Activated CD4-positive, alpha-beta T cell treated with anti-CD3 and anti-CD28 coated beads for 1 hour (primary cell): ENCODE results near the gene ARSJ.
A peak's percentile ranks its signal among the peaks of the same experiment; 100 is the strongest.
"Not testable (repeated sequence)": the region's sequence is repeated elsewhere in the genome, so short reads cannot be mapped to it uniquely, and the experiment has no call there.

ENCODE experiments used
- DNase-seq: peaks from one replicate; pipeline ENCODE4 v3.0.0-alpha.2; 2020

ARSJ gene

GRCh38 chr4:113955411-113955810, 24.0 kb downstream of the ARSJ start:
- DNase-seq = no peak

GRCh38 chr4:113953888-113954287, 25.6 kb downstream of the ARSJ start:
- DNase-seq = no peak

GRCh38 chr4:113952452-113953029, 26.9 kb downstream of the ARSJ start:
- DNase-seq = no peak

DNA sequence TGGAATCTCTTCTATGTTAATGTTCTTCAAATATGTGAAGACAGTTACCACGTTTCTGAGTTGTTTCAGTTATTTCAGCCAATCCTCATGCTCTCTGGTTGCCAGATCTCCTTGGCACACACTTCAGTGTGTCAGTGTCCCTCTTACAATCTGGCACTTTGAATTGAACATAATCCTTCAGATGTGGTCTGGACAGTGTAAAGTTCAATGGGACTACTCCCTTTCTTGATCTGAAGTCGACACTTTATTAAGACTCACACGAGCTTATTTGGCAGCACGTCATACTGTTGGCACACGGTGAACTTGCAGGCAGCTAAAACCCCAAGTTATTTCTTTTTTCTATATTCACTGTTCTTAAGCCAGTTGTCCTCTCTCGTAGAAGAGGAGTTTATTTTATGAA, 28.2 kb downstream of the ARSJ start:
- DNase-seq = no peak

DNA sequence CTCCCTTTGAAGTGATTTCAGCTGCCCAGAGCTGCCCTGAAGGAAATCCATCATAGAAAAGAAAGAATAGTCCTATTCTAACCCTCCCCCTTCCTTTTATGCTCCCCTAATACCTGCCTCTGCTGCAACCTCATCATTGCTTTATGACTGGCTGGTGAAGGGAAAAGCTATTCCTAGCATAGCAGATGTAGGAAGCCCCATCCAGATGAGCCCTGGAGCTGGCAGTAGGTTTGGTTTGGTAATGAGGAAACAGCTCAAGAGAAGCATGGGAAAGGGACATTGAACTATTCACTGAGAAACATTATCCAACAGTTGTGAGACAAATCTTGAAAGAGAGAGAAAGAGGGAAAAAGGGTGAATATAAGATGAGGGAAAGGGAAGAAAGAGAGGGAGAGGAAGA, 29.2 kb downstream of the ARSJ start:
- no peak for DNase-seq

GRCh38 chr4:113947484-113947883, 32.0 kb downstream of the ARSJ start:
- no peak for DNase-seq

DNA sequence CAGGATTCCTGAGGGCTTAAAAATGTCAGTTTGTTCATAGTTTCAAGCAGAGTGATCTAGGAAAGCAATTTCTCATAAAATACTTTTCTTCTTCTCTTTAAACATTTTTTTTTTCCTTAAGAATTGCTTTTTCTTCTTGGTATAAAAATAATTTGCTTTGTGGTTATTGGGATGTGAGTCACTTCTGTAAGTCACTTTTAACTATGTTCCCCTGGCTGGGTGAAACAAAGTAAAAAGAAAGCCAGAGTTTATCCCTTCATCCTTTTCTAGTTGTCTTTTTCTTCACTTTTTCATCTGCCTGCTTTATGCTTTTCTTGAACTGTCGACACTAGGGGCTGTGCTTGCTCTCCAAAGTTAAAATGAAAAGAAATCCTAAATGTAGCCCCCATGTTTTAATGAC, 33.5 kb downstream of the ARSJ start:
- no peak for DNase-seq

DNA sequence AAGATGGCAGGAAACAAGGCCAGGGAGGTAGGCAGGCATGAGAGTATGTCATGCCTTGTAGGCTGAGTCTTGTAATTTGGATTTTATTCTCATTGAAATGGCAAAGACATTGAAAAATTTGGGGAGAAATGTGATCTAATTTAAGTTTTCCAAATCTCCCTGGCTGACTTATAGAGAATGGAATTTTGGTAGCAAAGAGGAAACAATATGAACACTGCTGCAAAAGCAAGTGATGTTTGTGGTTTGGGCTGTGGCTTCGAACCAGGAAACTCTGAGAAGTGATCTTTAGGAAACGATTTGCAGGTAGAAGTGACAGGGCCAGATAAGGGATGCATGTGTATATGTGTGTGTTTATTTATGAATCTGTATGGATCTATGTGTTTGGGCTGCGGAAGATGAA, 35.6 kb downstream of the ARSJ start:
- no peak for DNase-seq

GRCh38 chr4:113943085-113943484, 36.4 kb downstream of the ARSJ start:
- no peak for DNase-seq

DNA sequence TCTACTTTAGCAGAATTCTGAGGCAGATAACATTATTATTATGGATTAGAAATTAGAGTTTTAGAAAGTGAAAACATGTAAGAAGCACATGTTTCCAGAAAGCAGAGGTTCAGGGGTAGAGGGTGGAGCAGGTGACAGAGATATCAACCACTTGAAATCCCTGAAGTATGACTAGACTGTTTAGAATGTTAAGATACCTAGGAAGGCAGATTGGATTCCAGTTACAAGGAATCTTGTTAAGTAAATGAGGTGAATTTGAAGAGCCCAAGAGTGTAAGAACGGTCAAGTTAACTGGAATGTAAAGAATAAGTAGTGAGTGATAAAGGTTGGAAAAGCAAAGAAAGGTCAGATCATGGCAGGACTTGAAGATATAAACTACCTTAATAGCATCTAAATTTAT, 37.6 kb downstream of the ARSJ start:
- DNase-seq = no peak

- DNase-seq = not testable (repeated sequence)
Observed at GRCh38 chr4:113940103-113940502, 39.3 kb downstream of the ARSJ start.

GRCh38 chr4:113935190-113935589, 44.3 kb downstream of the ARSJ start:
- DNase-seq = no peak

- not testable (repeated sequence) for DNase-seq
Observed at GRCh38 chr4:113924706-113925105, 54.7 kb downstream of the ARSJ start.

DNA sequence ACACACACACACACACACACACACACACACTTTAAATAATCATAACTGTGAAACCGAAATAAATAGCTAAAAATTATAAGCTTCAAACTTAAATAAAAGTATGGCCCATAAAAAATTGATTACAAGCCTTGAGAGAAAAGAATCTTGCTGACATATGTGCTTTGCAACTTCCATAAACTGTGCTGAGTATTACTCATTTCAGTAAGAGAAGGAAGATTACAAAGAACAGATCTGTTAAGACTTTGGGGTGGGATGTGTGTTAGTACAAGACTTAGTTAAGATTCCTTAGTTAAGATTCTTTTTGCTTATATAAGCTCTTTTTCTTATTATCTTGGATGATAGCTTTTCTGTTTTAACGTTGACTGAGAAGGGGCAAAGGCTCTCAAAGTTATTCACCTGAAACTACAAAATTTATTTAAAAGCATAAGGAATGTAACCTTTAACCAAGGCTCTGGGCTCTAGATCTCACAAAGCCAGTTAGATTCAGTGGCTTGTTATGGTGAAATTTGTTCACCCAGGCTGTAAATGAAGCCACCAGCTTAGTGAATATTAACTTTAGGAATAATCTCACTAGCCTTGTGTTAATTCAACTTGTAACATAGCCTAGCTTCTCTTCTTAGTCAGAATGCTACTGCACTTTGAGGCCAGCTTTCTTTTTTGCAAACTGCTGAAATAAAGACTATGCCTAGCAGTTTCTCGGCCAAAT, 58.2 kb downstream of the ARSJ start:
- DNase-seq = no peak

DNA sequence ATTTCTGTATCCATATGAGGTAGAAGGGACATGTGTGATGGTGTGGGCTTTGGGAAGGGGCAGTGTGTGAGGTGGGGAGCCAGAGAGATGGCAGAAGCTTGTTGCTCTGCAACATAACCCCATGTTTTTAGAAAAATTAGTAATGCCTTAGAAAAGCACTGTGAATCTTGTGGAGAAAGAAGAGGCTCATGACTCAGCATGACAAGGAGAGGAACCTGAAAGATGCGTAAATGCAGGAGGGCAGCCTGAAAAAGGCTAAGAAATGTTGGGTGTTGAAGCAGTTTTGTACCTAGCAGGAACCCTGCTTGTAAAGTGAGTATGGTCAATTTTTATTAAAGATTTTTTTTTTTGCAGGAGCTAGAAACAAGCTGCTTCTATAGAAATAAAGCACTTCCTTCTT, 59.8 kb downstream of the ARSJ start:
- no peak for DNase-seq

DNA sequence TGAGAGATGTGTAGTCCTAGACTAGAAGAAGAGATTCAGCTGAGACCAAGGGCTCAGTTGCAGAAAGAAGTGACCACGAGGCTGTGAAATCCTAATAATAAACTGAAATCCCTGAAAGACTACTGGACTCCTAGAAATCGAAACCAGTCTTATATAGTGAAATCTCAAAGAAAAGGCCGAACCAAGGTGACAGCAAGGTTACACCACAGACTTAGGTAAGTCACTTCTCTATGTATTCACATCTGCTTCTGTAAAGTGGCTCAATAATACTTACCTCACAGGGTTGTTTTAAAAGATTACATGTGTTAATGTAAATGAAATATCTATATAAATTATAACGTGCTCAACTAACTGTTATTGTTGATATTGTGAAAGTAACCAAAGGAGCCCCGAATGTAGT, 60.3 kb downstream of the ARSJ start:
- DNase-seq = no peak

GRCh38 chr4:113908829-113909228, 70.6 kb downstream of the ARSJ start:
- no peak for DNase-seq

DNA sequence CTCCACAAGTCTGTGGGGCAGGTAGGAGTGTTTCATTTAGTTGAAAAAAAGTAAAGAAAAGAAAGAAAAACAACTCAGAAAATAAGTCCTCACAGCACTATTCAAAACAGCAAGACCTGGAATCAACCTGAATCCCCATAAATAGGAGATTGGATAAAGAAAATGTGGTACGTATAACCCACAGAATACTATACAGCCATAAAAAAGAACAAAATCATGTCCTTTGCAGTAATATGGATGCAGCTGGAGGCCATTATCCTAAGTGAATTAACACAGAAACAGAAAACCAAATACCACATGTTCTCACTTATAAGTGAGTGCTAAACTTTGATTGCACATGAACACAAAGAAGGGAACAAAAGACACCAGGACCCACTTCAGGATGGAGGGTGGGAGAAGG, 71.9 kb downstream of the ARSJ start:
- DNase-seq = no peak

DNA sequence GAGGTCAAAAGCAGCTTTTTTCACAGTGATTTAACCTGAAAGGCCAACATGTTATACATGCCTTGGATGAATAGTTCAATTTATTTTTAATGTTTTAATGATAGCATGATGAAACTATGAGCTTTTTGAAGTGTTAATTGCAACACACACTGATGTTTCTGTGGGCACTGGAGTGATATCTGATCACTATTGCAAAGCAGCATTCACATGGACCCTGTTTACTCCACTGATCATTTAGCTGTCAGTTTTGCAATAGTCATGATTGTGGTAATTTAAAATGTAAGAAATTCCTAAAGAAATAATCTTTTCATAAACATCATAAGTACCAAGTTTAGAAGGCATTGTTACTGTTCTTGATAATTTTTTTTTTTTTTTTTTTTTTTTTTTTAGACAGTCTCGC, 74.1 kb downstream of the ARSJ start:
- DNase-seq = no peak

GRCh38 chr4:113904877-113905276, 74.6 kb downstream of the ARSJ start:
- DNase-seq = no peak

DNA sequence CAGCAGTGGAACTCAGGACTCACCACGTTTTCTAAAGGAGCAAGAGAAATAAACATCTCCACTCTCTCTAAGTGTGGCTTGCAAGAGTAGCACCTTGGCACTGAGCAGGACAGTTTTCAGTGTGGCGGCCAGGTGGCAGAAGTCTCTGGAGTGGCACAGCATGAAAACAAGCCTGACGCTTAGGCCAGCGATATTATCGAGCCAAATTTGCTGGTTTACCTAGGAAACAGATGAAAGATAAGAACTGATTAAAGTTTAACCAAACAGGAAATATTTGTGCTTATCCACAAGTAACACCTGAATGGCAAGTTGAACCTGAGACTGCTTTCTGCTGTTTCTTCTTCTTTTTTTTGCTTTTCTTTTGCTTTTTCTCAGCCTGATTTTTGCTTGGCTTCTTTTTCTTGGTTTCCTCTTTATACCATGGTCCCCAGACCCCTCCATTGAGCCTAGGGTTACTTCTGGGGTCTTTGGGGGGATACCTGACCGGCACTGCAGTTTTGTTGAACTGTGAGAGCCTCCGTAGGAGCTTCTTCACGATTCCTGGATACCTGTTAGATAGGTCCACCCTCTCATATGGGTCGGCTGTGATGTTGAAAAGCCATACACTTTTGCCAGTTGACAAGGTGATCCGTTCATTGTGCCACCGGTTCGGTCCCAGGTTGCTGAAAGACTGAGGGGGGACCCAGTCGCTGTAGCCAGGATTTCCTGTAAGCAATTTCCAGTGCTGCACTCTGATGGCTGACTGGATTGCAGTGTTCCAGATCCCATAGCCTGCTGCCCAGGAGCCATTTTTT, 77.3 kb downstream of the ARSJ start:
- peak; percentile 52 for DNase-seq

DNA sequence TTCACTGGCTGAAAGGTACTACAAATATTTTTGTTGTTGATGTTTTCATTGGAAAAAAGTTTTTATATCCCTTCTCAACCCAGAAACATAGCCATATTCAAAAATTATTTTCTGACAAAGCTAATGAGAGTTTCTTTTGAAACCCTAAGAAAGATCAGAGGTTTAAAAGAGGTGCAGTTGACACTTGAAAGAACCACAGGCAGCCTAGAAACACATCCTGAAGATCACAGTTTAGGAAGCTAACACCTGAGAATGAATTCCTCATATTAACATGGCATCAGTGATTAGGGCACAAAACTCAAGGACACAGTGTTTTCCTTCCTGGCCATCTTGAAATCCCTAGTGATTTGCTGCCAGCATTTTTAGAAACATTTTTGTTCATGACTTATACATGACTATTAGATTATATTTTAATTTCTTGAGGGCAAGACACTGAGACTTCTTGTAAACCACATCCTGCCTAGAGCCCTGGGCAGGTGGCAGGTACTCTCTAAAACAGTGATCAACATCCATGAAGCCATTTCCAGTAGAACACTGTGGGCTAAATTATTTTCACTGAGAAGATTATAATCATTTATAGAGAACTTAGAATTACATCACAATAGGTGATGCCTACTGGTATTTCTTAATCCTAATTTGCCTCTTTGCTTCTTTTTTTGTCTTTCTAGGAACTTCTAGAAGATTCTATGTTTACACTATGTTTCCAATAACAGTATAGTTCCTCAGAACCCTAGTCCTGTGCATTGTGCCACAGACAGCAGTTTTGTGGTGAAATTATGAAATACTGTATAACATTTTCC, 80.0 kb downstream of the ARSJ start:
- DNase-seq = no peak

DNA sequence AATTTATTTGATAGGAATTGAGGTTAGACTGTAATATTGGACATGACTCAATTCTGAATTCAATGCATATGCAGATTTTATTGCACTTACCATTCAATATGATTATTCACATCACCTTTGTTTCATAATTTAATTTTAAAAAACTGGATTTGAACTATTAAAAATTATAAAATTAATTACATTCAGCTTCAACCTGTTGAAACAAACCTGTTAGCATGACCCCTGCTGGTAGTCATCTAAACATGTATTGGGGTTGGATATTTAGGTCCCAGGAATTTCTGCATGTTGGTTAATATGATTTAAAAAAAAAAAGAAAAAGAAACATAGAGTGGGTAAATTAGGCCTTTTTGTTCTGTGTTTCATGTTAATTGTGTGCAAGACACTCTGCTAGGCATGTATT, 85.9 kb downstream of the ARSJ start:
- DNase-seq = no peak
